ENCODE measurements around the gene AFF2.

The AFF2 gene

DNA sequence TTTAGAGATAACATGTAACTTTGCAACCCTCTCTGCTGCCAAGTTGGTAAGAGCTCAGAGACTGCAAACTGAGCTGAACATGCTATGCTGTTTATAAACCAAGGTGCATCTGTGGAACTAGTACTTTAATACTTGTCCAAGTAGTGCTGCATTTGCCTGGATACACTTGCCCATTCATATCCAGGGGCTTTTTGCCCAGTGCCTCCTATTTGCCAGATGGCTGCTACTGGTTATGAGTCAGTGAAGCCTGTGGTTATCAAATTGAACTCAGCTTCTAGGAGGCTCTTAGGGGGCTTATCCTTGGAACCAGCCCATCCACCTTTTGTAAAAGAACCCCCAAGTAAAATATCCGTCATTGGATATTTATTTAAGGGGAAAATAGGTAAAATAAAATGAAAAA lies 79.6 kb downstream of the AFF2 start:
- DNase-seq (ENCODE audit: extremely low read depth in 1 of 2, low read depth in 1 of 2), result no peak

DNA sequence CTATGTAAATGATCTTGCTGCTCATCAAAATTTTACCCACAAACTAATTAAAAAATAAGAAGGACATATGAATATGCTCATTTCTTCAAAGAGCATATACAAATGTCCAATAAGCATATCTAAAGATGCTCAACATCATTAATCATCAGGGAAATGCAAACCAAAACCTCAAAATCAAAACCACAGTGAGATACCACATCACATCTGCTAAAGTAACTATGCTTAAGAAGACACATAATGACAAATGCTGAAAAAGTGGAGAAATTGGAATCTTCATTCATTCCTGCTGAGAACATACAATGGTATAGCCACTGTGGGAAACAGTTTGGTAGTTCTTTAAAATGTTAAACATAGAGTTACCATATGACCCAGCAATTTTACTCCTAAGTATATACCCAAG lies 81.9 kb downstream of the AFF2 start:
- no peak for DNase-seq (ENCODE audit: extremely low read depth in 1 of 2, low read depth in 1 of 2)

DNA sequence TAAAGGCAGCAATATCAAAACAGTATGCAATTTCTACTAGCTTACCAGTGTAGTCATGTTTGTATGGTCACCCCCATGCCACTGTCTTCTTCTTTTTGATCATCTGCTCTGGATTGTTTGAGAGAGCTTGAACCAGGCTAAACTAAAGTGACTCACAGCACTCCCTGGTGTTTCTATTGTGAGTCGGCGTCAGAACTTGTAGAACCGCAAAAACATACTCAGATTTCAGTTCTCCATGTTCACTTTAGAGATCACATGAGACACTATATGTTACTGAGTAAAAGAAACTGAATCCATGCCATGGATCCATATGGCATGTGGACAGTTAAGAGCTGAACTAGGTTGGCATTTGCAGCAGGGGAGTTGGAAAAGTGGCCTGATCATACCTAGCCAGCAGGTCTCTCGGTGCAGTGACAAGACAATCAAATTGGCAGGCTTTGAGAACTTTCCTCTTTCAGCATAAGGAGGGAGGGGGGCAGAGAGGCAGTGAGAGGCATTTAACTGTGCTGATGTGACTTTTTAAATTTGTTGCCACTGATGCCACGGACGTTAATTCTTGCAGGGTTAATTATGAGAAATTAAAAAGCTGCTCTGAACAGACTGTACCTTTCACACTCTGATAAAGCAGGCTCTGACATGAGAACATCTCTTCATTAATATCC lies 88.4 kb downstream of the AFF2 start:
- DNase-seq (ENCODE audit: extremely low read depth in 1 of 2, low read depth in 1 of 2), result no peak

DNA sequence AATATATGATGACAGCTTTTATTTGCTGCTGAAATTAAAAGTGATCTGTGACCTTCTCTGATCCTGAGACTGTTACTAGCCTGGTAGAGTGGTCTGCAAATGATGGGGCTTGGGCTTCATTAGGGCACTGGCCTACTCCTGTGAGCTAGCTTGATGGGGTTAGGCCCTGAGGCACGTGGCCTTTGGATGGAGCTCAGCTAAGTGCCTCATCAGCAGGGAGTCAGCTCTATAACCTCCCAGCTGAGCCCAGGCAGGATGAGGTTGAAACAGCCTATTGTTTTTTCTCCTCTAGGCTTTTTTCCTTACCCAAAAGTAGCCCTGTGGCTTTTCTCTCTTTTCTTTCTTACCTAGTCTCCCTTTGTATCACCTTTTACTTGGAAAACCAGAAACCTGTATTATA lies 92.2 kb downstream of the AFF2 start:
- DNase-seq (ENCODE audit: extremely low read depth in 1 of 2, low read depth in 1 of 2), result no peak

DNA sequence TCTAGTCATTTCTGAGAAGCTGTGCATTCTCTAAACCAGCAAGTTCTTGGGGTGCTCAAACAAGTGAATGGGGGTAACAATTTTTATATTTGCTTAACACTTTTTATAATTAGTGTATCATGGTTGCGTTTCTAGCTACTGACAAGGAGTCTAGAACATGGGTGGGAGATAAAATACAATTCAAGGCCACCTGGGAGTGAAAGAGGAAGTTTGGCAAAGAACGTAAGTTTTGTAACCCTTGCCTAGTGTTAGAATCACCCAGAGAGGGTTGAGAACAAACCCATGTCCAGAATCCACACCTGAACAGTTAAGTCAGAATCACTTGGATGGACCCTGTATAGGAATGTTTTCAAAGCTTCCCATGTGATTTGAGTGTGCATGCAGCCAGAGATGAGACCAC lies 92.7 kb downstream of the AFF2 start:
- DNase-seq (ENCODE audit: extremely low read depth in 1 of 2, low read depth in 1 of 2), result no peak

DNA sequence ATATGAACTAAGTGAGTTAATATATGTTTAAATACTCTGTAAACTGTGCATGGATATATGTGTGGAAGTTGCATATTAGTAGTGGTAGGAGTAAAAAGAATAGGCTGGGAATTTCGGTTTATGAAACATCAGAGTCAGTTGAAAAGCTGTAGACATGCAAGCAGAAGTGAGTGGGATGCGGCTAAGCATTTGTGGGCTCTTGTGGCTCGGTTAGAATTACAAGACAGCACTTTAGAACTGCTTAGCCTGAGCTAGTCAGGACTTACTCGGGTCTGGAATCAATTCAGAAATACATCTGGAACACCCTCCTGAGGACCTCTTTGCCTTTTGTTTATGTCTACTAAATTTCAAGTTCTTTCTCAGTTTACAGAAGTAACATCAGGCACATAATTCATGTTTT lies 93.6 kb downstream of the AFF2 start:
- no peak for DNase-seq (ENCODE audit: extremely low read depth in 1 of 2, low read depth in 1 of 2)

DNA sequence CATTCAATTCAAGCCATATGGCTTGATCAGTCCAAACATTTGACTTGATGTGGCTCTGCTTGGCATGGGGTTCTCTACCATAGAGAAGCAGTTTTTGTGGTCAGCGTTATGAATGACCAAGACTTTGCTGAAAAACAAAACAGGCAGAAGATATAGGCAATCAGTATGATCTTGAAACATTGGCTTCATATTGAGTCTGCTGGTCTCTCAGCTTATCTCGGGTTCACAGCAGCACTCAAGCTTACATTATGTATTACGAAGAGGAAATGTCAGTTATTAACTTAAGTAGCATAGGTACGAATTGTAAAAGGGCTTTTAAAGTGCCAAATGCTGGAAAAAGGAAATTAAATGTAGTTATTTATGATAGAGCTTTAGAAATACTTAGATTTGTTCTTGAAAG lies 99.0 kb downstream of the AFF2 start:
- no peak for DNase-seq (ENCODE audit: extremely low read depth in 1 of 2, low read depth in 1 of 2)

DNA sequence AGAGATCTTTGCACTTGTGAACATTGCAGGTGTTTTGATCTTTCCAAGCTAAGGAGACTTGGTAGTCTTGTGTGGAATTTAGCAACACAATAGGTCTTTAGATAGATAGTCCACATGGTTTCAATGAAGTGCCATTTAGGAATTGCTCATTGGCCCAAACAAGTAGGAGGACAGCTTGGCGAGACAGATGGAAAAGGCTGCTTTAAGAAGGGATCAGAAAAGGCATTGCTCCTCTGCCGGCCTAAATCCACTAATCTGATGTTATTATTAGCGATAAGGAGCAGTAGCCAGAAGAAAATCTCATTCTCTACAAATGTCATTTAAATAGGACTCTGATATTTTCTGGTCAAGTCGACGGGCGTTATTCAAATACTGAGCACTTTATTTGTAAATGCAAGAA lies 99.7 kb downstream of the AFF2 start:
- DNase-seq (ENCODE audit: extremely low read depth in 1 of 2, low read depth in 1 of 2), result no peak

DNA sequence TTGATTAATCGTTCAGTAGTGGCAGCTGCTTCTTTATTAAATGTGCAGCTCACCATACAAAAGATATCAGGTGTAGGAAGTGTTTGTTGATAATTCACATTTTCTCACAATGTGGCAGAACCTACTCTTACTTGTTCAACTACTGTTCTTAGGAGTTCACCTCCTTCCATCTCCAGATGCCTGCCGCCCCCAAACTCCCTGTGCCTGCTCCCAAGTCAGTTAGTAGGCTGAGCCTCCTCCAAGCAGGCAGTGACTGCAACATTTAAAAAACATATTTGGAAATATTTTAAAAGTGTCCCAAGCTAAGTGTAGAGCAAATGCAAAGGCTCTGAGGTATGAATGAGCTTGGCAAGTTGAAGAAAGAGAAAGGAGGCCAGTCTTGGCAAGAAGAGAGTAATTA lies 100.2 kb downstream of the AFF2 start:
- DNase-seq (ENCODE audit: extremely low read depth in 1 of 2, low read depth in 1 of 2), result no peak

DNA sequence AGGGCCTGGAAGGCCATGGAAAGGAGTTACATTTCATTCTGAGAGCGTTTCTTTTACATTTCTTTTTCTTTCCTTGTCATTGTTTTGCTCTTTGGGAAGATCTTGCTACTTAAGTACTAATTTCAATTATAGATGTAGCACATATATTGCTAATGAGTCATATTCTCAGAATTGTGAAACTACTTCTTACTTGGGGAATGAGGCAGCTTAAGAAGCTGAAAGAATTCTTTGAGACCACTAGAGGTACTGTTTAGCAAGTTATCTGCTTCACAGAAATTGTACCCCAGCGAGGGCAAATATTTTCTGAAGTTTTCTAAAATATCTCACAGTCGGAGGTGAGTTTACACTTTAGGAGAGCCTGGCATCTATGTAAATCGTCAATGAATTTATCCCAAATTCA lies 100.6 kb downstream of the AFF2 start:
- no peak for DNase-seq (ENCODE audit: extremely low read depth in 1 of 2, low read depth in 1 of 2)

DNA sequence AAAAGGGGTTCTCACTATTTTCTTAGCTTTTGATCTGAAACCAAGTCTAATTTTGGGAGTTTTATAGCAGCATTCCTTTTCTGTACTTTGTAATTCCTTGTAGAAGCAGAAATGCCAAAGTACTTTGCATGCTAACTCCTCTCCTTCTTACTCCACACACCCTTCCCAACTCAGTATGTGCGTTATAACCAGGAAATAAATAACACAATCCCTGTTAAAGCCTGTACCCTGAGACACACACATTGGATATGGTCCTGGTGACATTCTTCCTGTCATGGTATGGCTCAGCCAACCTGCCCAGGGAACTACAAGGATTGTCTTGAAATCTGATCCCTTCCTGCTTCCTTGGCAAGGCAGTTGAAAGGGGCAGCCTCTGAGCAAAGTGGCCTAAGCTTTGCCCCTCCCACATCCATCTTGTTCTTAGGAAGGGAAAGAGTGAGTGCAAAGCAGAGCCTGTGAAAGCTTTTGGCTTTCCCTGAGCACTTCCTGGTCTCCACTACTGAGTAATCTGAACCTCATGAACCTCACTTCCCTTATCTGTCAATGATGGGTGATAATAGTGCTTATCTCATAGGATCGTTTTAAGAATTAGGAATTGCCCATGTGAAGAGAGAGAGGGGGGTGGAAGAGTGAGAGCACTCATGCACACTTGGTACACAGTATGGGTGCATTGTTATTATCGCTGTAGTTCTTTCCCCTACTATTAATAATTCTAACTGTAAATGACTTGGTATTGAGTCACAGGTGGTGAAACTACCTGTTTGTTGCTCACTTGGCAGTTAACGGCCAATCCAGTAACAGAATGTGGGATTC lies 109.3 kb downstream of the AFF2 start:
- no peak for DNase-seq (ENCODE audit: extremely low read depth in 1 of 2, low read depth in 1 of 2)

DNA sequence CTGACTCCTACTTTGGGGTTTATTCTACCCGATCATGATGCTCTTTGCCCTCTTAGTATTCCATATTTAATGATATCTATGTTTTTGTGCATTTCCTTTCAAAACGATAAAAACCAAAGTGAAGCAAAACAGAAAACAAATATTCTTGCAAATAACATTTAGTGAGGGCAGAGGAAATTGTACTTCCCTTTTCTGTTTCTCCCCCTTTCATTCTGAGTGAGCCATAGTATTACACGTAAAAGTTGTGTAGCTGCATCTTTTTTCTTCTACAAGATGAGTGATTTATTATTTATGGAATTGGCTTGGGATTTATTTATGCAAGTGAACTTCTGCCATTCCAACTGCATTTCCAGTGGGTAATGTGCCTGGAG lies 109.9 kb downstream of the AFF2 start:
- no peak for DNase-seq (ENCODE audit: extremely low read depth in 1 of 2, low read depth in 1 of 2)

DNA sequence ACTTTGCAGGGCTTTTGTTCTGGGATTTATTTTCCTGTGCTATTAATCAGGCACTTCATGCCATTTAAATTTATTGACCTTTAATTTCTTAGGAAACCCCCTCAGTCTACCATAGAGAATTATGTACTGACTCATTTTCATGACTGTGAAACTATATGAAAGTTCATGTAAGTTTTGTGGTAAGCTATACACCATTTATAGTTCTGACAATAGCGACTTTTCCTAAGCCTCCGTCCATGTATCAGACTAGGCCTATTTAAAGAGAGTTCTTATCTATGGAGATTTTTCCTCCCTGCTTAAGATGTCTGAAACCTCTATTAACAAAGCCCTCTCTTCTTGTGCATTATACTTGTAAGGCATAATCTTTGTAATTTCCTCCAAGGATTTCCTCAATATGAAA lies 111.6 kb downstream of the AFF2 start:
- DNase-seq (ENCODE audit: extremely low read depth in 1 of 2, low read depth in 1 of 2), result no peak

DNA sequence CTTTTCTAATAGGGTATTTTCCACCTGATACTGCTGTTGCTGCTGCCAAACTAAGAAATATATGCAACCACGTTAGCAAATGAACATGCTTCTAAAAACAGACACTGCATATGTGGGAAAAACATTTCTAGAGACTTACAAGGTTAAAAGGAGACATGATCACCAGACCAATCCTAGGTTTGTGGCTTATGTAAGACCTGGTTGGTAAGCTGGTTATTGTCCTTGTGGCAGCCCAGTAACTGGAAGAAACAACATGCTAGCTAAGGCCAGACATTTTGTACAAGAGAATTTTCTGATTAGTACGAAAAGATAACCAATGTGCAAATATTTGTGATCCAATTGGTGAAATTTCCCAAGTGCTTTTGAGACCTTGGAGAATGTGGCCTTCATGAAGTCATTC lies 112.0 kb downstream of the AFF2 start:
- DNase-seq (ENCODE audit: extremely low read depth in 1 of 2, low read depth in 1 of 2), result no peak

DNA sequence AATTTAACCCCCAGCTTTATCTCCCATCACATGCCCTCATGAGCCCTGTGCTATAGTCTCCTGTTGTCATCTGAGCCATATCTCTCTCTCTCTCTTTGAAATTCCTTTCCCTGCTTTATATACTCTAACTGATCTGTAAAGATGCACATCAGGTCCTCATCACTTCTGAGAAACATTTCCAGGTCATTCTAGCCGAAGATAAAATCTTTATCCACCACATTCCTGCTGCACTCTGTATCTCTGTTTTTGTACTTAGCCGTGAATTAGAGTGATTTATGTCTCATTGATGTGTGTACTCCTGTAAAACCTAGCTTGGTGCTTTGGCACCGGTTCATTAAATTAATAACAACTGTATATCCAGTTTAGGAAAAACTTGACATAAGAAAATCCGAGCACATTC lies 113.2 kb downstream of the AFF2 start:
- DNase-seq (ENCODE audit: extremely low read depth in 1 of 2, low read depth in 1 of 2), result no peak

DNA sequence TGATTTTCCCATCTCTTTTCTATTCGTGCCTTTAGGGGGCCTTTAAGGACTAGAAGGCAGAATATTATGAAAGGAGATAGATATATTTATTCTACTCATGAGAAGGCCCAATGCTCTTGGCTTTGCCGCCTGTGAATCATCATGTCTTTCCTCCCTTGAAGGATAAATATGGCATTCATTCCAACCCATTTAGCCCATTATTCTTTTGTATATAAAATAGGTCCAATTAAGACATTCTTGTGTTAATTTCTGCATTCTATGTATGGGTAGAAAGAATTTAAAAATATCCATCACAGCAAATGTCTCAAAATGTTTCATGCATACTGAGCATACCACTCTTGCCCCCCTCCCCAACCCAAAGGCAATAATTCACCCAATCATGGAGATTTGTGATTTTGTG lies 115.1 kb downstream of the AFF2 start:
- no peak for DNase-seq (ENCODE audit: extremely low read depth in 1 of 2, low read depth in 1 of 2)

DNA sequence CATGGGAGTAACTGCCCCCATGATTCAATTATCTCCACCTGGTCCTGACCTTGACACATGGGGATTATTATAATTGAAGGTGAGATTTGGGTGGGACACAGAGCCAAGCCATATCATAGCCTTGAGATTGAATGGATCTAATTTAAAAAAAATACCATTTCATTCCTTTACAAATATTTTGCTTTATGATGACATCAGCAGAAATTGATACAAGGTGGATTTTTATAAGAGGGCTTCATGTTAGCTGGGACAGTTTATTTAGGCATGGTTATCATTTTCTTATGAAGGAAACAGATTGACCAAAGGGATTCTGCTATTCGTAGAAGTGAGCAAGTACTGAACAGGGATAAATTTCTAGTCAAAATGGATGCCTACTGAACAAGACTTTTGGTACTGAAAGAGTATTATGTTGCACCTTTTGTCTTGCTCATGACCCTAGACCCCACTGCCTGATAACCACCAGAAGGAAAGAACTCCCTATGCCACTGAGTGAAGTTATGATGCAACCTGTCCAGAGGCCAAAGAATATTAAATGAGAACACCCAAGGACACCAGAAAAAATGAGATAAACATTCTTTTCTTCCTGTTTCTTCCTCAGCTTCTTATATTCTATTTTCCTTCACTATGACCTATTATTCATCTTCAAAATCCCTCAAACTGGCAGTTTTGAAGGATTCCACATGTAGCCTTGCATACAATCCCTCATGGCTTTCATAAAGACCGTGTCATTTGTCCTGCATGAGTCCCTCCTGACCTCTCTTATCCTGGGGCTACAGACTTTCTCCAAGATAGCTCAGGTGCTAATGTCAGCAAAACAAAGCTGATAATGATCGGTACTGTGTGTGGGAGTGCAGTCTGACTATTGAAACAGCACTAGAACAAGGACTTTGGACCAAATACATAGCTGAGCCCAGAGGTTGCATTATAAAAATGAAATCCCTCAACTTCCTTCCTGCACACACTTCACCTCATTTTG lies 118.3 kb downstream of the AFF2 start:
- DNase-seq (ENCODE audit: extremely low read depth in 1 of 2, low read depth in 1 of 2), result no peak

DNA sequence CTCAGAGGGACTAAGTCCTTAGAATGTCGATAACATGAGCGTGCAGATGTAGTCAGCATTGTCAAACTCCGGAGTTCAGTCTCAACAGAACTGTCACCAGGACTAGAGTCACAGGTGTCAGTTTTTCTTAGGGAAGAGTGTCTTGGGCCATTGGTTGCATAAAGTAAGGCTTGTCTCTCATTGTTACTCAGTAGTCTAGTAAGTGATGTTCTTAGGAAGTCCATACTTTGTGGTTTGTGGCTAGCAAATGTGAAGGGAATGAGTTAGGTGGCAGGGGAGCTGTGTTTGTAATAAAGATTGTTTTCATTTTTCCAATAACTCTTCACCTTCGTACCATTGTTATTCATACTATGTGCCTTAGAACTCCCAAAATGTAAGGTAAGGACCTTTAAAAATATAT lies 119.6 kb downstream of the AFF2 start:
- no peak for DNase-seq (ENCODE audit: extremely low read depth in 1 of 2, low read depth in 1 of 2)

DNA sequence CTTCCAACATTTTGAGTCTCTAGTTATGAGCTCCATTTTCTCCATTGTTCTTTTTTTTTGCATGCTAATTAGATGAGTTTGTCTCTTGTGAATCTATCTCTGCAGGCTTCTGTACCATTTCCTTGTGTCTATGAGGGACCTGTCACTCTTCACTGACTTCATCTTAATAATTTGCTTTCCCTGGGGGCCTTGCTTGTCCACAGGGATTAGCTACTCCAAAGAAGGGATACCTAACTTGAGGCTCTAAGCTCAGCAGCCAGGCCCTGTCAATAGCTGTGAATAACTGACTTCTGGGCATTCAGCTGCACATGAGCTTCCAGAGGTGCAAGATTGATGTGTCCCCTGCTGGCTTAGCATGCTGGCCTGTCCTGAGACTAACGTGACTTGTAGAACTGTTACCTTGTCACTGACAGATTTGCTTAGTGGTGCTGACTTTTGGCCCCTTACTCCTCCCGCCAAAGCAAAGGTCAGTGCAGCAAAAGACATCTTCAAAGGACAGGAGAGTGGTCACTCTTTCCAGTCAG lies 124.6 kb downstream of the AFF2 start:
- no peak for DNase-seq (ENCODE audit: extremely low read depth in 1 of 2, low read depth in 1 of 2)

DNA sequence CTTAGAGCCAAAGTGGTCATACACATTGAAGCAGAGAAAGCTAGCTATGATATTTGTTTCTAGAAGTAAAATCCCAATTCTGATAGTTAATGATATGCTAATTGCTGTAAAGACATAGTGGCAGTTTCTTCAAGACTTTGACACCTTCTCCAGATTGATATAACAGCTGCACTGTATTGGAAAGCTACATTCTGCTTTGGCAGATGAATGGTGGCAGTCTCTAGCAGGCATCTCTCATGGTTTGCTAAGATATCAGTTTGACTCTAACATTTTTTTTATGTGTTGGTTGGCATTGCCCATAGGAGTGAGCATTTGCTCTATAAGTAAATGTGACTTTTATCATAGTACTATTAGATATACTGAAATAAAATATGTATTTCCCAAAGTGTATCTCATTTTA lies 128.2 kb downstream of the AFF2 start:
- DNase-seq (ENCODE audit: extremely low read depth in 1 of 2, low read depth in 1 of 2), result no peak

DNA sequence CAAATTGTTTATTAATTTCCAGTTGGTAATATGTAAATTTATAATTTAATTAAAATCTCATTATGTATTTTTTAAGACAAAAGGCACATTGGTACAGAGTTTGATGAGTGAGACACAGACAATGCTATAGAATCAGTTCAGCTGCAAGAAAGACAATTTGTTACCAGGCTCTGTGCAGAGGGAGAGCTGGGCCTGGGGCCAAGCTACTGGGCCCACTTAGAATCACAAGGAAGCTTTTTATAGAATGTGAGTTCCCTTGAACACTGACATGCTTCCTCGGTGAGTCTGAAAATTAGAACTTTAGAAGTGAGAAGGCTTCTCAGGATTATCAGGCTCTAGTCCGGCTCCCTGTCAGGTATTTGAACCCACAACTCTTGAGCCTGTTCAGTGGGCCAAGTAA lies 129.0 kb downstream of the AFF2 start:
- no peak for DNase-seq (ENCODE audit: extremely low read depth in 1 of 2, low read depth in 1 of 2)
